NB4 (cell line): ENCODE results near the gene DOCK9.

Experiments
- DNase-seq: peaks from one replicate; pipeline ENCODE4 v3.0.0; 2010; ENCODE audit warnings: low read depth
- H3K4me3 ChIP-seq: one replicate; pipeline ENCODE4 v1.5.1; 2011; ENCODE audit warnings: mild to moderate bottlenecking, low read depth, low read length, moderate library complexity
- MYC ChIP-seq: IDR thresholded peaks from 2 replicates; pipeline ENCODE4 v1.6.1; 2011; ENCODE audit warnings: low read depth, low read length
- POLR2A ChIP-seq: IDR thresholded peaks from 2 replicates; pipeline ENCODE4 v1.6.1; 2011; ENCODE audit warnings: mild to moderate bottlenecking; ENCODE audit not compliant: insufficient read length; ENCODE audit errors: extremely low read depth
- TF ChIP-seq, protein P1 (sequence below): IDR thresholded peaks from 2 replicates; pipeline ENCODE4 v1.6.1; 2011; ENCODE audit warnings: low read depth, low read length
- TF ChIP-seq, protein P2 (sequence below): IDR thresholded peaks from one replicate; pipeline ENCODE4 v1.5.1; 2012; ENCODE audit warnings: low read depth, low read length

The DOCK9 gene

DNA sequence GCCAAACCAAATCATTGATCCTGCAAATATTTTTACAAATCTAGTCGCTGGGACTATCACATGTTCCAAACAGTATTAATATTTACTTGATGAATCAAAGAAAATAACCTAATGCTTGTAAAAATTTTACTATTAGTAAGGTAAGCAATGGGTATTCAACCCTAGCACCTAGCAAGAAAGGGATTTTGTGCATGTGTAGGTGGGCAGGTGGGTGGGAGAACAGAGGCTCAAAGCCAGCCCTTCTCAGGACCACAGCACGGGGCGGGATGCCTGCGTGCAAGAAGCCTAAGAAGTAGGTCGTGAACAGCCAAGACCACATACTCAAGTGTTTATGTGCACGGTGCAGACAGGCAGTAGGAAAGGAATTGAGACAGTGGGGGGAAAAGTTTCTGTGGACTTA lies 26.6 kb downstream of the DOCK9 start:
- no peak overlapping the region for H3K4me3 ChIP-seq
- DNase-seq = no peak

DNA sequence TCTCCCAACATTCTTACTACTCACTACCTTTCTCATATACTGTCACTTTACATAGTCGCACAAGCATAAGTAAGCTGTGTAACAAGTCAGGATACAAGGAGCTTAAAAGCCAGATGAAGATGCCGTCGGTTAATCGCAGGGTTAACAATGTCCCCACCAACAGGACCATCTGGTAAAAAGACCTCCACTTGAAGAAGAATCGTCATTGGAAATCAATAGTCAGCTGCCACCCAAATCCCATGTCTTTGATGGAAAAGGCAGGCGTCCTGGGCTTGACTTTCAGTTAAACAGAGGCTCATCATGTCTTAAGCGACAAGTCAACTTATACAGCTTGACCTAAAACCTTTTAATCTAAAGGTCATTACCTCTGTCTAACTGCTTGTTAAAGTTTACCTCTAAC lies 27.2 kb downstream of the DOCK9 start:
- no peak for TF ChIP-seq MYC
- TF ChIP-seq, protein P1, sequence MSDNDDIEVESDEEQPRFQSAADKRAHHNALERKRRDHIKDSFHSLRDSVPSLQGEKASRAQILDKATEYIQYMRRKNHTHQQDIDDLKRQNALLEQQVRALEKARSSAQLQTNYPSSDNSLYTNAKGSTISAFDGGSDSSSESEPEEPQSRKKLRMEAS = no peak
- TF ChIP-seq, protein P2, sequence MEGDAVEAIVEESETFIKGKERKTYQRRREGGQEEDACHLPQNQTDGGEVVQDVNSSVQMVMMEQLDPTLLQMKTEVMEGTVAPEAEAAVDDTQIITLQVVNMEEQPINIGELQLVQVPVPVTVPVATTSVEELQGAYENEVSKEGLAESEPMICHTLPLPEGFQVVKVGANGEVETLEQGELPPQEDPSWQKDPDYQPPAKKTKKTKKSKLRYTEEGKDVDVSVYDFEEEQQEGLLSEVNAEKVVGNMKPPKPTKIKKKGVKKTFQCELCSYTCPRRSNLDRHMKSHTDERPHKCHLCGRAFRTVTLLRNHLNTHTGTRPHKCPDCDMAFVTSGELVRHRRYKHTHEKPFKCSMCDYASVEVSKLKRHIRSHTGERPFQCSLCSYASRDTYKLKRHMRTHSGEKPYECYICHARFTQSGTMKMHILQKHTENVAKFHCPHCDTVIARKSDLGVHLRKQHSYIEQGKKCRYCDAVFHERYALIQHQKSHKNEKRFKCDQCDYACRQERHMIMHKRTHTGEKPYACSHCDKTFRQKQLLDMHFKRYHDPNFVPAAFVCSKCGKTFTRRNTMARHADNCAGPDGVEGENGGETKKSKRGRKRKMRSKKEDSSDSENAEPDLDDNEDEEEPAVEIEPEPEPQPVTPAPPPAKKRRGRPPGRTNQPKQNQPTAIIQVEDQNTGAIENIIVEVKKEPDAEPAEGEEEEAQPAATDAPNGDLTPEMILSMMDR = no peak
- TF ChIP-seq POLR2A = no peak
- no peak for DNase-seq
- no peak overlapping the region for H3K4me3 ChIP-seq

More for the DNA sequence above, 26.6 kb downstream of the DOCK9 start:
- TF ChIP-seq, protein P2 = no peak
- TF ChIP-seq, protein P1 = no peak
- TF ChIP-seq MYC (no peak), POLR2A (no peak)

DNA sequence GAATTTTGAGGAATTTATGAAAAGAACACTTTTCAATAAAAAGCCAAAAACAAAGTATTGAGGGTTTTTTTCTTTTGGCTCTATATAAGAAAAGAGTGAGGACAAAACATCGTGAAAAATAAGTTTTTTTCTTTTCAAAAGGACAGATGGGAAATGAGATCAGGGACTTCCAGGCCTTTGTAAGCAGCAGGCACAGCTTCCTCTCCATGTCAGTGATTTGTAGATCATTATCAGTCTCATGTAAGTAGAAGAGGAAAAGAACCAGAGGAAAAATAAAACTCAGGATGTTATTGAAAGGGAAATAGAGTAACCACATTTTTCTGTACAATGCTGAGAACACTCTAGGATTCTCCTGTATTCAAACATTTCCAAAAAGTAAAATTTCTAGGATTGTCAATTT lies 29.9 kb downstream of the DOCK9 start:
- TF ChIP-seq POLR2A (no peak), MYC (no peak)
- TF ChIP-seq, protein P2 = no peak
- TF ChIP-seq, protein P1 = no peak
- no peak for DNase-seq
- no peak overlapping the region for H3K4me3 ChIP-seq

DNA sequence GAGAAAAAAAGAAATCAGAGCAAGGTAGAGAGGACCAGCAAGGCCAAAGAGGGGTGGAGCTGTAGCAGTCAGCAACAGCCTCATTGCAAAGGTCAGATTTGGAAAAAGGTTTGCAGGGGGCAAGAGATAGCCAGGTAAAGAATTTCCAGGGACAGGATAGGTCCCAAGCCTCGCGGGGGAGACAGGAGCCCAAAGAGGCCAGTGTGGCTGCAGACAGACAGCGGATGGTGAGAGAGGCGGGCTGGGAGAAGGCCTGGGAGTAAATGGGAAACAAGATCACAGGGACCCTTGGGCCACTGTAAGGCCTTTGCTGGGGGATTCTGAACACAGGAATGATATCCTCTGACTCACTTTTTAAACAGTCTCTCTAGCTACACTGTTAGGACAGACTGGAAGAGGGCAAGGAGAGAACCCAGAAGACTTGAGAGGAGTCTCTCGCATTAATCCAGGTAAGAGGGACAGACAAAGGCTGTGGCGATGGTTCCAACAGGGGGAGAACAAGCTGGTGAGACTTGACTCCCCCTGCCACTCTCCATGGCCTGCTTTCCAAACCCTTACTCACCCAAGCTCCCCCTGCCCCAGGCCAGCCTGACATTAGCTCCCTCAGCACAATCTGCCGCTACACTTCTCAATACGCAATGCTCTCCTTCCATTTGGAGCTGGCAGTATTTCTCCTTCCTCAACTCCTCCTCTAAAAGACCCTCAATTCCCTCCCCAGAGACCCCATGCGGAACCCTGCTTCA lies 31.8 kb downstream of the DOCK9 start:
- TF ChIP-seq MYC (no peak), POLR2A (no peak)
- TF ChIP-seq, protein P2 = no peak
- TF ChIP-seq, protein P1 = no peak
- DNase-seq = no peak
- no peak overlapping the region for H3K4me3 ChIP-seq

DNA sequence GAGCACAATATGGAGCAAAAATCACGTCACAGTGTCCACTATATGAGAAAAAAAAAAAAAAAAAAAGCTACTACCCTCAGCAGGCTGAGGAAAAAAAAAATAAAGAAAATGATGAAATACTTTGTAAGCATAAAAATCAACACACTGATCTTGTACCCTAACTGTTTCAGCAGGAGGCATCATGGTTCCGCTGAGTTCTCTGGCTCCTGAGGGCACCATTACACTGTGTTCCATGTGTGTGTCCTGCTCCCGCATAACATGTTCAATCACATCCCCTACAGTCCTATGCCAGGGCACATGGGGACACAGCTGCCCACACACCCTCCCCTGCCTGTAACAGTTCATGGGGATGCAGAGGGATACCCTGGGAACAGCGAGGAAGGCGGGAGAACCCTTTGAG lies 33.5 kb downstream of the DOCK9 start:
- no peak for DNase-seq
- H3K4me3 ChIP-seq = no peak overlapping the region
- TF ChIP-seq POLR2A (no peak), MYC (no peak)
- TF ChIP-seq, protein P1 = no peak
- TF ChIP-seq, protein P2 = no peak
